ENCODE data around the gene ABHD5.

- TF ChIP-seq CTCF (conservative IDR thresholded peaks at IDR 0.05; ENCODE audit: low read length) (no peak), EZH2phosphoT487 (IDR thresholded peaks at IDR 0.05; ENCODE audit: borderline replicate concordance, low read depth, low read length) (no peak)
Observed at GRCh38 chr3:43755516-43756200, 64.9 kb downstream of the ABHD5 start.
